ENCODE results near the gene SERPINA7.

The SERPINA7 gene

GRCh38 chrX:106037835-106038473 is 573 bp downstream of the SERPINA7 start:
- TF ChIP-seq CTCF (IDR thresholded peaks at IDR 0.05; ENCODE audit: low read depth, low read length, missing control alignments): no peak
- no peak for DNase-seq (ENCODE audit: extremely low read depth, low read depth)
- H3K4me3 ChIP-seq (replicated peaks; ENCODE audit: low read depth, low read length): no peak overlapping the region

GRCh38 chrX:106036716-106037115 is 1.8 kb downstream of the SERPINA7 start:
- DNase-seq (ENCODE audit: extremely low read depth, low read depth): no peak
- no peak overlapping the region for H3K4me3 ChIP-seq (replicated peaks; ENCODE audit: low read depth, low read length)
- no peak for TF ChIP-seq CTCF (IDR thresholded peaks at IDR 0.05; ENCODE audit: low read depth, low read length, missing control alignments)

- TF ChIP-seq CTCF (IDR thresholded peaks at IDR 0.05; ENCODE audit: low read depth, low read length, missing control alignments): no peak
- no peak for DNase-seq (ENCODE audit: extremely low read depth, low read depth)
- no peak overlapping the region for H3K4me3 ChIP-seq (replicated peaks; ENCODE audit: low read depth, low read length)
Observed at GRCh38 chrX:106035064-106035463, 3.5 kb downstream of the SERPINA7 start.

- no peak for TF ChIP-seq CTCF (IDR thresholded peaks at IDR 0.05; ENCODE audit: low read depth, low read length, missing control alignments)
- no peak for DNase-seq (ENCODE audit: extremely low read depth, low read depth)
- H3K4me3 ChIP-seq (replicated peaks; ENCODE audit: low read depth, low read length): no peak overlapping the region
Observed at GRCh38 chrX:106023947-106024346, 14.6 kb downstream of the SERPINA7 start.

GRCh38 chrX:106022238-106022637 is 16.3 kb downstream of the SERPINA7 start:
- DNase-seq (ENCODE audit: extremely low read depth, low read depth): no peak
- no peak overlapping the region for H3K4me3 ChIP-seq (replicated peaks; ENCODE audit: low read depth, low read length)
- no peak for TF ChIP-seq CTCF (IDR thresholded peaks at IDR 0.05; ENCODE audit: low read depth, low read length, missing control alignments)

- TF ChIP-seq CTCF (IDR thresholded peaks at IDR 0.05; ENCODE audit: low read depth, low read length, missing control alignments): no peak
- H3K4me3 ChIP-seq (replicated peaks; ENCODE audit: low read depth, low read length): no peak overlapping the region
- DNase-seq (ENCODE audit: extremely low read depth, low read depth): no peak
Observed at GRCh38 chrX:106014119-106014775, 24.3 kb downstream of the SERPINA7 start.

Measured in HFF-Myc (cell line).